Nephron (organoid): ENCODE results near the gene POFUT2.

Source experiments
- H3K27ac Mint-ChIP-seq, 3 experiments: 2 replicates each; pipeline ENCODE4 v1.8.0; 2020; ENCODE audit warnings: mixed read lengths in 3 of 3, mild to moderate bottlenecking in 2 of 3, moderate library complexity in 1 of 3
- H3K27me3 Mint-ChIP-seq: 2 replicates; pipeline ENCODE4 v1.8.0; 2021; ENCODE audit warnings: low read depth, mild to moderate bottlenecking, moderate library complexity, mixed read lengths
- H3K36me3 Mint-ChIP-seq: 2 replicates; pipeline ENCODE4 v1.8.0; 2020; ENCODE audit warnings: low read depth, mixed read lengths
- H3K4me1 Mint-ChIP-seq: 2 replicates; pipeline ENCODE4 v1.8.0; 2020; ENCODE audit warnings: mixed read lengths
- H3K4me3 Mint-ChIP-seq, 3 experiments: 2 replicates each; pipeline ENCODE4 v1.8.0; 2020; ENCODE audit warnings: mild to moderate bottlenecking in 3 of 3, mixed read lengths in 3 of 3, moderate library complexity in 2 of 3
- H3K9me3 Mint-ChIP-seq: 2 replicates; pipeline ENCODE4 v1.8.0; 2020; ENCODE audit warnings: mixed read lengths
- TF ChIP-seq, protein P1 (sequence below), 3 experiments: fragments of 200-600 bp; sonication (generic); IDR thresholded peaks; one replicate each; pipeline ENCODE4 v1.5.0; 2021; ENCODE audit warnings: antibody characterized with exemption in 3 of 3; ENCODE audit not compliant: unreplicated experiment in 3 of 3

Gene POFUT2

DNA sequence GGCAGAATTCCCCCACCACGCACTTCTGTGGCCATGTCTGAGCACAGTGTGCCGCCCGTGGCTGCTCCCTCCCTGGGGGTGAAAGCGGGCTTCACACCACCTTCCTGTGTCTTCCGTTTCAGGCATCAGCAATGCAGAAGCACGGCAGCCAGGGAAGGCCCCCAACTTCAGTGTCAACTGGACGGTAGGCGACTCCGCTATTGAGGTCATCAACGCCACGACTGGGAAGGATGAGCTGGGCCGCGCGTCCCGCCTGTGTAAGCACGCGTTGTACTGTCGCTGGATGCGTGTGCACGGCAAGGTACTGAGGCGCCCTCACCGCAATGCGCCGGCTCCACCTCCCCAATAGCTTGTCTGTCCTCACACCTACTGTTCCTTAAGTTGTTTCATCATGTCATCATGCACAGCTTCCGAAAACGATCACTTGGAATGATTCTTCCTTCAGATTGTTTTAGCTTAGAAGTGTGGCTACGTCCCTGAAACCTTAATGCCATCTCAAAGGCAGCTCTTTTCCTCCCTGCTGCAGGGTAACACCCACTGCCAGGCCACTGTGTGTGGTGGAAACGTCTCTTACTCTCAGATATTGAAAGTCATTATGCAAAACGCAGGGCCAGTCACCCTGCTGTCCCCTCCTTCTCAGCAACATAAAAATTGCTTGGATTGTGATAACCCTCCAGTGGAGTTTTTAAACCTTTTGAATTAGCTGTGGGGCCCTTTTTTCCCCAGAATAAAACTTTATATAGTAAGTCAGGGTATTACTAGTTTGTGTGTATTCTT is 66.8 kb downstream of the POFUT2 start:
- Mint-ChIP-seq H3K4me1 (no peaks in the 10 kb centered on the region), H3K36me3 (peaks cover 36% of the 10 kb centered on the region), H3K4me3 (no peak overlapping the region), H3K27ac (no peak overlapping the region), H3K27me3 (no peaks in the 10 kb centered on the region), H3K9me3 (peaks cover 27% of the 10 kb centered on the region)
- TF ChIP-seq, protein P1, sequence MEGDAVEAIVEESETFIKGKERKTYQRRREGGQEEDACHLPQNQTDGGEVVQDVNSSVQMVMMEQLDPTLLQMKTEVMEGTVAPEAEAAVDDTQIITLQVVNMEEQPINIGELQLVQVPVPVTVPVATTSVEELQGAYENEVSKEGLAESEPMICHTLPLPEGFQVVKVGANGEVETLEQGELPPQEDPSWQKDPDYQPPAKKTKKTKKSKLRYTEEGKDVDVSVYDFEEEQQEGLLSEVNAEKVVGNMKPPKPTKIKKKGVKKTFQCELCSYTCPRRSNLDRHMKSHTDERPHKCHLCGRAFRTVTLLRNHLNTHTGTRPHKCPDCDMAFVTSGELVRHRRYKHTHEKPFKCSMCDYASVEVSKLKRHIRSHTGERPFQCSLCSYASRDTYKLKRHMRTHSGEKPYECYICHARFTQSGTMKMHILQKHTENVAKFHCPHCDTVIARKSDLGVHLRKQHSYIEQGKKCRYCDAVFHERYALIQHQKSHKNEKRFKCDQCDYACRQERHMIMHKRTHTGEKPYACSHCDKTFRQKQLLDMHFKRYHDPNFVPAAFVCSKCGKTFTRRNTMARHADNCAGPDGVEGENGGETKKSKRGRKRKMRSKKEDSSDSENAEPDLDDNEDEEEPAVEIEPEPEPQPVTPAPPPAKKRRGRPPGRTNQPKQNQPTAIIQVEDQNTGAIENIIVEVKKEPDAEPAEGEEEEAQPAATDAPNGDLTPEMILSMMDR (IDR thresholded peaks at IDR 0.05; ENCODE audit: unreplicated experiment in 3 of 3), result no peak

DNA sequence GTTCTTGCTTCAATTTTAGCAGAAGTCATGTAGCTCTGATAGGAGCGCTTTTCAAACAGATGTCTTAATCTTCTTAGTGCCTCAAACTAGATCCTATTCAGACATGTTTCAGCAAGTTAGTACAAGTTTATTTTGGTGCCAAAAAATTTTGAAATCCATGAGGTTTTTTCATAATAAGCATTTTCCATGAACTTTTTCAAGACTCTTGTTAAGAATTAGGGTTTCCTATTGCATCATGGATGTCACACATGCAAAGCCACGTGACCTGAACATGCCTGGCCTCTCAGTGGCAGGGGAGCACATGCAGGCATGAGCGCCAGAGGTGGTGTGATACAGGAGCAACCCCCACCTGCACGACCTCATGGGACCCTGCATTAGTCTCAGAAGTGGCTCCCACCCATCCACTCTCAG is 67.6 kb downstream of the POFUT2 start:
- no peaks in the 10 kb centered on the region for H3K27me3 Mint-ChIP-seq
- no peak overlapping the region for H3K27ac Mint-ChIP-seq
- no peaks in the 10 kb centered on the region for H3K4me1 Mint-ChIP-seq
- H3K9me3 Mint-ChIP-seq, result peaks cover 28% of the 10 kb centered on the region
- H3K36me3 Mint-ChIP-seq, result peaks cover 40% of the 10 kb centered on the region
- H3K4me3 Mint-ChIP-seq, result no peak overlapping the region
- TF ChIP-seq, protein P1 (IDR thresholded peaks at IDR 0.05; ENCODE audit: unreplicated experiment in 3 of 3), result no peak

DNA sequence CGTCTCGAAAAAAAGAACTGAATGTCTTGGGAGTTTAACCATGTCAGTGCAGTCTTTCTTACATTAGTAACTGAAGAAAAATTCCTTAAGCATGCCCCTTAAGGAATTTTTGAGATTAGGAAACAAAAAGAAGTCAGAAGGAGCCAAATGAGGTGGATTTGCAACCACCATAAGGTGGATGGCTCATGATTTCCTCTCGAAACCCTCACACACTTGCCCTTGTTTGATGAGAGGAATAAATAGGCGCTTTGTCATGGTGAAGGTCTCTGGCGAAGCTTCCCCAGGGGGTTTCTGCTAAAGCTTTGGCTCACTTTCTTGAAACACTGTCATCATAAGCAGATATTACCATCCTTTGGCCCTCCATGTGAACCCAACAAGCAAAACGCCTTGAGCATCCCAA is 68.2 kb downstream of the POFUT2 start:
- Mint-ChIP-seq H3K4me3 (no peak overlapping the region), H3K4me1 (no peaks in the 10 kb centered on the region), H3K27me3 (no peaks in the 10 kb centered on the region), H3K27ac (no peak overlapping the region), H3K36me3 (peaks cover 44% of the 10 kb centered on the region), H3K9me3 (peaks cover 31% of the 10 kb centered on the region)
- TF ChIP-seq, protein P1 (IDR thresholded peaks at IDR 0.05; ENCODE audit: unreplicated experiment in 3 of 3), result no peak

DNA sequence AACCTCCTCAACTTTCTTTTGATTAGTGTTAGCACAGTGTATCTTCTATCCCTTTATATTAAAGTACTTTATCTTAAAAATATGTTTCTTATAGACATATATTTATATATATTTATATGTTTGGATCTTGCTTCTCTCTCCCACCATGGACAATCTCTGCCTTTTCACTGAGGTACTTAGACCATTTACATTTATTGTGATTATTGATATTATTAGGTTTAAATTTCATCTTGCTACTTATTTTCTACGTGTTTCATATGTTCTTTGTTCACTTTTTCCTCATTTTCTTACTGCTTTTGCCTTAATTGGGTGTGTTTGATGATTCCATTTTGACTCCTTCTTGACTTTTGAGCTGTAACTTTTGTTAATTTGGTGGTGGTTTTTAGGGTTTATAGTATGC is 70.7 kb downstream of the POFUT2 start:
- TF ChIP-seq, protein P1 (IDR thresholded peaks at IDR 0.05; ENCODE audit: unreplicated experiment in 3 of 3), result no peak
- Mint-ChIP-seq H3K4me1 (no peaks in the 10 kb centered on the region), H3K9me3 (peaks cover 32% of the 10 kb centered on the region), H3K27me3 (no peaks in the 10 kb centered on the region), H3K27ac (no peak overlapping the region), H3K4me3 (no peak overlapping the region), H3K36me3 (peaks cover 45% of the 10 kb centered on the region)

DNA sequence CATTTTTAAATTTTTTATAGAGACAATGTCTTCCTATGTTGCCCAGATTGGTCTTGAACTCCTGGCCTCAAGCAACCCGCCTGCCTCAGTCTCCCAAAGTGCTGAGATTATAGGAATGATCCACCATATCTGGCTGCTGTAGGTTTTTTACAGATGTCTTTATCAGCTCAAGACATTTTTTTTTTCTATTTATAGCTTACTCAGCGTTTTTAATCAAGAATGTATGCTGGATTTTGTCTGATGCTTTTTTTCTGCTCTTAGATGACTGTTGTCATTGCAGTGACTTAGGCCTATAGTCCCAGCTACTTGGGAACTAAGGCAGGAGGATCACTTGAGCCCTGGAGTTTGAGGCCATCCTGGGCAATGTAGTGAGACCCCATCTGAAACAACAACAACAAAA is 72.5 kb downstream of the POFUT2 start:
- Mint-ChIP-seq H3K4me1 (no peaks in the 10 kb centered on the region), H3K4me3 (no peak overlapping the region), H3K36me3 (peaks cover 38% of the 10 kb centered on the region), H3K27ac (no peak overlapping the region), H3K9me3 (peaks cover 32% of the 10 kb centered on the region), H3K27me3 (no peaks in the 10 kb centered on the region)
- TF ChIP-seq, protein P1 (IDR thresholded peaks at IDR 0.05; ENCODE audit: unreplicated experiment in 3 of 3), result no peak
